ENCODE measurements around the gene GLI1.
"Not testable (repeated sequence)": the region's sequence is repeated elsewhere in the genome, so short reads cannot be mapped to it uniquely, and the experiment has no call there.

GLI1 gene

GRCh38 chr12:57441393-57441792, 18.2 kb upstream of the GLI1 start:
- not testable (repeated sequence) for DNase-seq (ENCODE audit: low read depth, low spot score)

- no peak for DNase-seq (ENCODE audit: low read depth, low spot score)
Observed at GRCh38 chr12:57441846-57442427, 17.6 kb upstream of the GLI1 start.

- DNase-seq (ENCODE audit: low read depth, low spot score), result not testable (repeated sequence)
Observed at GRCh38 chr12:57444337-57444736, 15.2 kb upstream of the GLI1 start.

- DNase-seq (ENCODE audit: low read depth, low spot score), result no peak
Observed at GRCh38 chr12:57444744-57445143, 14.8 kb upstream of the GLI1 start.

GRCh38 chr12:57446292-57446960, 13.2 kb upstream of the GLI1 start:
- no peak for DNase-seq (ENCODE audit: low read depth, low spot score)

- no peak for DNase-seq (ENCODE audit: low read depth, low spot score)
Observed at GRCh38 chr12:57448669-57449068, 10.9 kb upstream of the GLI1 start.

GRCh38 chr12:57449375-57449774, 10.2 kb upstream of the GLI1 start:
- no peak for DNase-seq (ENCODE audit: low read depth, low spot score)

- no peak for DNase-seq (ENCODE audit: low read depth, low spot score)
Observed at GRCh38 chr12:57450057-57450456, 9.5 kb upstream of the GLI1 start.

- DNase-seq (ENCODE audit: low read depth, low spot score), result no peak
Observed at GRCh38 chr12:57451233-57451778, 8.3 kb upstream of the GLI1 start.

GRCh38 chr12:57452181-57452936, 7.2 kb upstream of the GLI1 start:
- no peak for DNase-seq (ENCODE audit: low read depth, low spot score)

GRCh38 chr12:57452937-57453509, 6.6 kb upstream of the GLI1 start:
- DNase-seq (ENCODE audit: low read depth, low spot score), result no peak

GRCh38 chr12:57454213-57454565, 5.4 kb upstream of the GLI1 start:
- DNase-seq (ENCODE audit: low read depth, low spot score), result no peak

- DNase-seq (ENCODE audit: low read depth, low spot score), result no peak
Observed at GRCh38 chr12:57454566-57455373, 4.8 kb upstream of the GLI1 start, which contains the start of gene INHBE. INHBE (plus strand) TSS chr12:57455307; CDS start chr12:57455537, 230 bp downstream.

- DNase-seq (ENCODE audit: low read depth, low spot score), result no peak
Observed at GRCh38 chr12:57455374-57456144, 4.0 kb upstream of the GLI1 start.

- no peak for DNase-seq (ENCODE audit: low read depth, low spot score)
Observed at GRCh38 chr12:57456145-57456700, 3.4 kb upstream of the GLI1 start.

GRCh38 chr12:57456737-57457490, 2.7 kb upstream of the GLI1 start:
- no peak for DNase-seq (ENCODE audit: low read depth, low spot score)

- DNase-seq (ENCODE audit: low read depth, low spot score), result no peak
Observed at GRCh38 chr12:57458665-57459054, 925 bp upstream of the GLI1 start.

- peak; percentile 92 for DNase-seq (ENCODE audit: low read depth, low spot score)
Observed at GRCh38 chr12:57459055-57459749, 383 bp upstream of the GLI1 start.

GRCh38 chr12:57460468-57460784, 841 bp downstream of the GLI1 start:
- DNase-seq (ENCODE audit: low read depth, low spot score), result no peak

Measured in activated naive CD8-positive, alpha-beta T cell treated with anti-CD3 and anti-CD28 coated beads, Interleukin-2, amount 50 U/mL, for 16 hours (primary cell).